Smooth muscle cell (in vitro differentiated cells): ENCODE data around the gene CACNA1S. TPM values are rescaled to one million over a fixed set of nuclear protein-coding genes. Genes with fewer than 3 reads are reported as not detected.

ENCODE experiments used
- DNase-seq: peaks from one replicate; lab custom pipeline; 2025; ENCODE audit not compliant: unreplicated experiment; lab: John Stamatoyannopoulos, UW
- H2AFZ ChIP-seq: fragments of 200-600 bp; sonication (generic); 2 replicates; pipeline ENCODE4 v1.6.0; 2016; ENCODE audit warnings: antibody characterized with exemption, low read depth, mild to moderate bottlenecking
- H3F3A ChIP-seq: fragments of 200-600 bp; sonication (generic); 2 replicates; pipeline ENCODE4 v1.6.0; 2017; ENCODE audit warnings: antibody characterized with exemption, low read depth
- H3K27ac ChIP-seq: fragments of 200-600 bp; sonication (generic); 2 replicates; pipeline ENCODE4 v1.5.1; 2016; ENCODE audit warnings: low read depth, mild to moderate bottlenecking
- H3K27me3 ChIP-seq: fragments of 200-600 bp; sonication (generic); 2 replicates; pipeline ENCODE4 v1.6.1; 2016; ENCODE audit warnings: low read depth, mild to moderate bottlenecking
- H3K36me3 ChIP-seq: fragments of 200-600 bp; sonication (generic); 2 replicates; pipeline ENCODE4 v1.5.1; 2016; ENCODE audit warnings: low read depth
- H3K4me1 ChIP-seq: fragments of 200-600 bp; sonication (generic); 2 replicates; pipeline ENCODE4 v1.5.1; 2016; ENCODE audit warnings: low read depth
- H3K4me2 ChIP-seq: fragments of 200-600 bp; sonication (generic); 2 replicates; pipeline ENCODE4 v1.6.0; 2016; ENCODE audit warnings: mild to moderate bottlenecking
- H3K4me3 ChIP-seq: fragments of 200-600 bp; sonication (generic); 2 replicates; pipeline ENCODE4 v1.5.1; 2016; ENCODE audit warnings: mild to moderate bottlenecking
- H3K79me2 ChIP-seq: fragments of 200-600 bp; sonication (generic); 2 replicates; pipeline ENCODE4 v1.6.0; 2016; ENCODE audit warnings: low read depth, mild to moderate bottlenecking
- H3K9ac ChIP-seq: fragments of 200-600 bp; sonication (generic); 2 replicates; pipeline ENCODE4 v1.6.0; 2016; ENCODE audit warnings: low read depth
- H3K9me3 ChIP-seq: fragments of 200-600 bp; sonication (generic); replicated peaks from 2 replicates; pipeline ENCODE4 v1.5.1; 2016; ENCODE audit warnings: low read depth
- H4K20me1 ChIP-seq: fragments of 200-600 bp; sonication (generic); 2 replicates; pipeline ENCODE4 v1.6.0; 2016; ENCODE audit warnings: low read depth
- WGBS: methylation state at CpG from one replicate; pipeline ENCODE4 v1.1.7; 2016; ENCODE audit warnings: low lambda C conversion rate; 5-methylcytosine and 5-hydroxymethylcytosine counted together
- polyA plus RNA-seq: library from polyadenylated mRNA; unstranded; fragments of >200 nt; fragmentation: Nextera tagmentation; extraction: Ambion mirVana; gene quantifications from 2 replicates; pipeline ENCODE4 v1.2.1, GENCODE V29; 2016
- total RNA-seq: library from RNA; depleted of rRNA; stranded (reverse); fragments of >200 nt; gene quantifications from 2 replicates; pipeline ENCODE4 v1.2.3, GENCODE V29; 2014
- TF ChIP-seq, protein P1 (sequence below): fragments of 200-600 bp; sonication (generic); IDR thresholded peaks from 2 replicates; pipeline ENCODE4 v1.5.1; 2017; ENCODE audit warnings: borderline replicate concordance, mild to moderate bottlenecking, antibody characterized with exemption; ENCODE audit not compliant: insufficient read depth, poor library complexity, severe bottlenecking

CACNA1S gene
- total and polyA plus RNA-seq, 2 experiments from 2014 or later = not detected

DNA sequence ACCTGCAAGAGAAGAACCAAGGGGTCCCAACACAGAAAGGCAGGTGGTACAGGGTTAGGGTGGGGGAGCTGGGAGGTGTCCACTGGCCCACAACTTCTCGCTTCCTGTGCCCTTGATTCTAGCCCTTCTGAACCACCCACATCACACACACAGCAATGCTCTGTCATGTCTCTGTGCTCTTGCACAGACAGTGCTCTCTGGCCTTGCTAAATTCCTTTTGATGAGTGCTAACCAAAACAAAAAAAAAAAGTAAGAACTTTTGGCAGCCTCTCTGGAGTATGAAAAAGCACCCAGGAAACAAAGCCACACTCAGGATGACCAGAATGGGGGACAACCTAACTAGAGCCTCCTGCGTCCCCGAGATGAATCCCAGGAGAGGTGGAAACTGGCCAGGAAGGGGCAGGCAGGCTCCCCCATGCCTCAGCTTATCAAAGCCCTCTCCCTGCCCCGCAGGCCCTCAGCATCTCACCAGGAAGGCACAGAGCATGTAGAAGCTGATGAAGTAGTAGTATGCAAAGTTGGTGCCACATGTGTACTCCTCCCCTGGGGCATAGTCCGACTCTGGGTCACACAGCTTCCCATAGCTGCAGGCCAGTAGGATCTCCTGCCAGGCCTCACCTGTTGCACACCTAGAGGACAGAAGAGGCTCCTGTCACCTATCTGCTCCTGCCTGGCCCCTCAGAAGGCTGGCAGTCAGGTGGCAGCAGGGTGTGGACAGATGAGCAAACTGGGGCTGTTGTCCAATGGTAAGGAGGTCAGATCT lies 61.5 kb downstream of the CACNA1S start:
- no peaks in the 10 kb centered on the region for H4K20me1 ChIP-seq
- no peaks in the 10 kb centered on the region for H3K9me3 ChIP-seq
- no peak overlapping the region for H2AFZ ChIP-seq
- no peak overlapping the region for H3K9ac ChIP-seq
- no peak overlapping the region for H3K4me3 ChIP-seq
- TF ChIP-seq, protein P1, sequence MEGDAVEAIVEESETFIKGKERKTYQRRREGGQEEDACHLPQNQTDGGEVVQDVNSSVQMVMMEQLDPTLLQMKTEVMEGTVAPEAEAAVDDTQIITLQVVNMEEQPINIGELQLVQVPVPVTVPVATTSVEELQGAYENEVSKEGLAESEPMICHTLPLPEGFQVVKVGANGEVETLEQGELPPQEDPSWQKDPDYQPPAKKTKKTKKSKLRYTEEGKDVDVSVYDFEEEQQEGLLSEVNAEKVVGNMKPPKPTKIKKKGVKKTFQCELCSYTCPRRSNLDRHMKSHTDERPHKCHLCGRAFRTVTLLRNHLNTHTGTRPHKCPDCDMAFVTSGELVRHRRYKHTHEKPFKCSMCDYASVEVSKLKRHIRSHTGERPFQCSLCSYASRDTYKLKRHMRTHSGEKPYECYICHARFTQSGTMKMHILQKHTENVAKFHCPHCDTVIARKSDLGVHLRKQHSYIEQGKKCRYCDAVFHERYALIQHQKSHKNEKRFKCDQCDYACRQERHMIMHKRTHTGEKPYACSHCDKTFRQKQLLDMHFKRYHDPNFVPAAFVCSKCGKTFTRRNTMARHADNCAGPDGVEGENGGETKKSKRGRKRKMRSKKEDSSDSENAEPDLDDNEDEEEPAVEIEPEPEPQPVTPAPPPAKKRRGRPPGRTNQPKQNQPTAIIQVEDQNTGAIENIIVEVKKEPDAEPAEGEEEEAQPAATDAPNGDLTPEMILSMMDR = no peak
- H3K27ac ChIP-seq = no peak overlapping the region
- H3K4me2 ChIP-seq = no peak overlapping the region
- 85% methylated on average over 5 of the region's 5 CpGs for WGBS
- no peaks in the 10 kb centered on the region for H3K4me1 ChIP-seq
- H3K27me3 ChIP-seq = peaks cover 5% of the 10 kb centered on the region
- H3K79me2 ChIP-seq = no peaks in the 10 kb centered on the region
- DNase-seq = no peak
- no peaks in the 10 kb centered on the region for H3K36me3 ChIP-seq
- no peaks in the 10 kb centered on the region for H3F3A ChIP-seq

DNA sequence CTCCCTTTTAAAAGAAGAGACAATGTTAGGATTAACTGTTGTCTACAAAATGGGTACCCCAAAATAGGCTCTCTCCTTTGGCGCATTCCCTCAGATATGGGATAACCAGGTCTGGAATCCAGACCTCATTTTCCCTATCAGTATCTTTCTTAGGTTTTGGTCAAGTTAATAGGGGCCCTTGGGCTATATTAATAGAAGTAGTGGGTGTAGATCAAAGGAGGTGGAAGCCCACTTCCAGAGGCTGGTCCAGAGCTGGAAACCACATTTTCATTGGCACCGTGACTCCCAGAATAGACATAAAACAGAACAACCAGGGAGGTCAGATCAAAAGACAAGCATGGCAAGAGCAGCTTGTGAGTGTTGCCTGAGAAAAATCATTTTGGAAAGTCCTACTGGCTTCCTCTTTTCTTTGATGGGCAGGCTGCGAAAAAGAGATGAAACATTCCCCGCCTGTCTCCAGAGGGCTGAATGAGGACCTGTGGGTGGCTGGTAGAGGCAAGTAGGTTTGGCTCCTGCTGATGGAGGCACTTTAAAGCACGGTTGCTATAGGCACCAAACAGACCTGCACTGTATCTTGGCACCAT lies 62.9 kb downstream of the CACNA1S start:
- peaks cover 5% of the 10 kb centered on the region for H3K27me3 ChIP-seq
- H3K4me3 ChIP-seq = no peak overlapping the region
- H2AFZ ChIP-seq = no peak overlapping the region
- no peaks in the 10 kb centered on the region for H3K36me3 ChIP-seq
- H3K4me1 ChIP-seq = no peaks in the 10 kb centered on the region
- no peaks in the 10 kb centered on the region for H4K20me1 ChIP-seq
- no peaks in the 10 kb centered on the region for H3F3A ChIP-seq
- no peak overlapping the region for H3K27ac ChIP-seq
- TF ChIP-seq, protein P1 = no peak
- no peak overlapping the region for H3K4me2 ChIP-seq
- H3K79me2 ChIP-seq = no peaks in the 10 kb centered on the region
- no peak for DNase-seq
- H3K9ac ChIP-seq = no peak overlapping the region
- WGBS = 68% methylated on average over 5 of the region's 5 CpGs
- H3K9me3 ChIP-seq = no peaks in the 10 kb centered on the region

DNA sequence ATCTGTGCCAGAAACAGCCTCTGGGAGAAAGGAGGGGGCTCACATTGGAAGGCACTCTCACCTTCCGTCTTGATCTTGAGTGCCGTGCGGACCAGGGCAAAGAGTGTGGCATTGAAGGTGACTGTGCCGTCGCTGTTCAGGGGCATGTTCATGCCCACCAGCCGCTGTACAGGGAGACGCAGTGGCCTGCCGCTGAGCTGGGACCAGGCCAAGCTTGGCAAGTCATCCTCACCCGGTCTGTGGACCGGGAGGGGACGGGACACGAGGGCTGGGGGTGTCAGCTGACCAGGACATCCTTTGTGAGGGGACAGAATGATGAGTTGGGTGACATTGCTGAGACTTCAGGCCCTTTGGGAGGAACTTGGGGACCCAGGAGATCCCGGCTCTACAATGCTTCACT lies 63.7 kb downstream of the CACNA1S start:
- TF ChIP-seq, protein P1 = no peak
- Histone ChIP-seq H4K20me1 (no peaks in the 10 kb centered on the region), H3K4me1 (no peaks in the 10 kb centered on the region), H3K36me3 (no peaks in the 10 kb centered on the region), H3K9ac (no peak overlapping the region), H3K79me2 (no peaks in the 10 kb centered on the region), H3K4me3 (no peak overlapping the region), H2AFZ (no peak overlapping the region), H3F3A (no peaks in the 10 kb centered on the region), H3K27ac (no peak overlapping the region), H3K9me3 (no peaks in the 10 kb centered on the region), H3K27me3 (peaks cover 5% of the 10 kb centered on the region), H3K4me2 (no peak overlapping the region)
- 95% methylated on average over 13 of the region's 13 CpGs for WGBS
- DNase-seq = no peak
